GM12874 (cell line): Measurements from ENCODE around the gene JAZF1.

Experiments
- CTCF ChIP-seq: IDR thresholded peaks from 2 replicates; pipeline ENCODE4 v1.5.1; 2011; ENCODE audit warnings: low read depth, mild to moderate bottlenecking, control low read depth, low read length, moderate library complexity; ENCODE audit not compliant: insufficient read depth

JAZF1 gene

GRCh38 chr7:28006491-28006890 is 174.1 kb downstream of the JAZF1 start:
- no peak for TF ChIP-seq CTCF

GRCh38 chr7:28005847-28006231 is 174.8 kb downstream of the JAZF1 start:
- TF ChIP-seq CTCF = no peak

GRCh38 chr7:28005075-28005846 is 175.3 kb downstream of the JAZF1 start:
- no peak for TF ChIP-seq CTCF

- TF ChIP-seq CTCF = no peak
These were observed 177.2 kb downstream of the JAZF1 start for GRCh38 chr7:28003408-28003807.

GRCh38 chr7:28002638-28003037 is 178.0 kb downstream of the JAZF1 start:
- TF ChIP-seq CTCF = no peak

GRCh38 chr7:28001896-28002295 is 178.7 kb downstream of the JAZF1 start:
- no peak for TF ChIP-seq CTCF

GRCh38 chr7:27999829-28000228 is 180.8 kb downstream of the JAZF1 start:
- no peak for TF ChIP-seq CTCF
